DOHH2 (cell line): Measurements from ENCODE around the gene LANCL1.

Source experiments
- H3F3A ChIP-seq: fragments of 200-600 bp; sonication (generic), shearing (Covaris generic); 2 replicates; pipeline ENCODE4 v1.6.0; 2016; ENCODE audit warnings: antibody characterized with exemption, mild to moderate bottlenecking; ENCODE audit not compliant: control insufficient read depth, insufficient read depth
- H3K27ac ChIP-seq: fragments of 200-600 bp; sonication (generic); 2 replicates; pipeline ENCODE4 v1.5.1; 2014; ENCODE audit warnings: low read depth, mild to moderate bottlenecking, low read length, moderate library complexity
- H3K27me3 ChIP-seq: fragments of 200-600 bp; sonication (generic); 2 replicates; pipeline ENCODE4 v1.6.1; 2014; ENCODE audit warnings: mild to moderate bottlenecking, low read length, mixed read lengths; ENCODE audit not compliant: control insufficient read depth
- H3K36me3 ChIP-seq: fragments of 200-600 bp; sonication (generic); 2 replicates; pipeline ENCODE4 v1.6.1; 2014; ENCODE audit warnings: mild to moderate bottlenecking, low read length, moderate library complexity, mixed read lengths; ENCODE audit not compliant: control insufficient read depth
- H3K4me1 ChIP-seq: fragments of 200-600 bp; sonication (generic); 2 replicates; pipeline ENCODE4 v1.6.1; 2014; ENCODE audit warnings: mild to moderate bottlenecking, low read length, mixed read lengths; ENCODE audit not compliant: control insufficient read depth
- H3K4me2 ChIP-seq: fragments of 200-600 bp; sonication (generic); 2 replicates; pipeline ENCODE4 v1.6.0; 2014; ENCODE audit warnings: mild to moderate bottlenecking, low read length, moderate library complexity
- H3K4me3 ChIP-seq: fragments of 200-600 bp; sonication (generic); 2 replicates; pipeline ENCODE4 v1.5.1; 2014; ENCODE audit warnings: mild to moderate bottlenecking, low read length, mixed read lengths
- H3K79me2 ChIP-seq: fragments of 200-600 bp; sonication (generic); 2 replicates; pipeline ENCODE4 v1.6.1; 2014; ENCODE audit warnings: mild to moderate bottlenecking, low read length, mixed read lengths; ENCODE audit not compliant: control insufficient read depth
- H3K9me2 ChIP-seq: fragments of 200-600 bp; sonication (generic); replicated peaks from 2 replicates; pipeline ENCODE4 v1.6.1; 2014; ENCODE audit warnings: mild to moderate bottlenecking, low read length, mixed read lengths; ENCODE audit not compliant: control insufficient read depth
- H3K9me3 ChIP-seq: fragments of 200-600 bp; sonication (generic); 2 replicates; pipeline ENCODE4 v1.6.1; 2014; ENCODE audit warnings: antibody characterized with exemption, low read length, mixed read lengths; ENCODE audit not compliant: control insufficient read depth, insufficient read depth
- H4K20me1 ChIP-seq: fragments of 200-600 bp; sonication (generic); 2 replicates; pipeline ENCODE4 v1.6.0; 2014; ENCODE audit warnings: low read depth, mild to moderate bottlenecking, antibody characterized with exemption, low read length, moderate library complexity; ENCODE audit not compliant: control insufficient read depth, insufficient read depth
- CTCF ChIP-seq: fragments of 200-600 bp; sonication (generic); IDR thresholded peaks from one replicate; pipeline ENCODE4 v1.5.1; 2014; ENCODE audit warnings: antibody characterized with exemption, mild to moderate bottlenecking, low read depth, low read length; ENCODE audit not compliant: poor library complexity, severe bottlenecking
- EZH2phosphoT487 ChIP-seq: fragments of 200-600 bp; sonication (generic); IDR thresholded peaks from 2 replicates; pipeline ENCODE4 v1.6.1; 2017; ENCODE audit warnings: borderline replicate concordance, mild to moderate bottlenecking, antibody characterized with exemption, low read length, moderate library complexity, mixed read lengths

Gene LANCL1

GRCh38 chr2:210392469-210392881 lies 84.1 kb downstream of the LANCL1 start:
- Histone ChIP-seq H3K27me3 (peaks cover 4% of the 10 kb centered on the region; the same call in 1 of the 2 replicates), H3K9me2 (no peaks in the 10 kb centered on the region), H4K20me1 (no peaks in the 10 kb centered on the region), H3K4me1 (no peaks in the 10 kb centered on the region), H3F3A (no peaks in the 10 kb centered on the region), H3K36me3 (no peaks in the 10 kb centered on the region), H3K4me2 (no peak overlapping the region), H3K79me2 (no peaks in the 10 kb centered on the region), H3K9me3 (no peaks in the 10 kb centered on the region), H3K4me3 (no peak overlapping the region), H3K27ac (no peak overlapping the region)
- TF ChIP-seq EZH2phosphoT487 = no peak
- no peak for TF ChIP-seq CTCF

- H3K27ac ChIP-seq = no peak overlapping the region
- H3F3A ChIP-seq = no peaks in the 10 kb centered on the region
- no peak for TF ChIP-seq EZH2phosphoT487
- no peaks in the 10 kb centered on the region for H3K36me3 ChIP-seq
- H3K4me1 ChIP-seq = no peaks in the 10 kb centered on the region
- H3K9me3 ChIP-seq = no peaks in the 10 kb centered on the region
- no peak overlapping the region for H3K4me3 ChIP-seq
- peaks cover 4% of the 10 kb centered on the region; the same call in 1 of the 2 replicates for H3K27me3 ChIP-seq
- no peaks in the 10 kb centered on the region for H3K9me2 ChIP-seq
- H3K79me2 ChIP-seq = no peaks in the 10 kb centered on the region
- no peaks in the 10 kb centered on the region for H4K20me1 ChIP-seq
- H3K4me2 ChIP-seq = no peak overlapping the region
These were observed 86.7 kb downstream of the LANCL1 start for GRCh38 chr2:210389856-210390255.

- TF ChIP-seq CTCF (no peak), EZH2phosphoT487 (no peak)
- Histone ChIP-seq H3K4me3 (no peak overlapping the region), H3K4me1 (no peaks in the 10 kb centered on the region), H3K9me3 (no peaks in the 10 kb centered on the region), H3K27ac (no peak overlapping the region), H4K20me1 (no peaks in the 10 kb centered on the region), H3K79me2 (no peaks in the 10 kb centered on the region), H3K27me3 (peaks cover 4% of the 10 kb centered on the region; the same call in 1 of the 2 replicates), H3K9me2 (no peaks in the 10 kb centered on the region), H3K36me3 (no peaks in the 10 kb centered on the region), H3F3A (no peaks in the 10 kb centered on the region), H3K4me2 (no peak overlapping the region)
These were observed 88.4 kb downstream of the LANCL1 start for GRCh38 chr2:210388148-210388547.

DNA sequence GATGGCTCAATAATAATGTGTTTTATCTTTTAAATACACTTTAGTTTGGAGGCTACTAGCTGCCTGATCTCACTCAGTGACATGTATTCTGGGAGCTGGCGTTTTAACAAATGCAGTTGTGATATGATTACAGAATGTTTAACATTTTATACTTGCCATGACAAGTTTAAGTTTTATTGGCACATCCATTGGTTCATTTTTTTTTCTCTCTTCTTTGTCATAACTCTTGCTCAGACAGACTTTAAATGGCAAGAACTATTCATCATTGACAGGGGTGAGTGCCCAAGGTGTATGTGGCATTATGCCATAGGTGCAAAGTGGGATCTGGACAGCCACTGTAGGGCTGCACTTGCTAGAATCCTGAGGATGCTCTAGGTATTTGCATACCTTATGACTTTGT lies 89.5 kb downstream of the LANCL1 start:
- Histone ChIP-seq H3K9me3 (no peaks in the 10 kb centered on the region), H3K9me2 (no peaks in the 10 kb centered on the region), H3K36me3 (no peaks in the 10 kb centered on the region), H3K4me1 (no peaks in the 10 kb centered on the region), H4K20me1 (no peaks in the 10 kb centered on the region), H3K27ac (no peak overlapping the region), H3K4me2 (no peak overlapping the region), H3K27me3 (peaks cover 4% of the 10 kb centered on the region; the same call in 1 of the 2 replicates), H3K4me3 (no peak overlapping the region), H3K79me2 (no peaks in the 10 kb centered on the region), H3F3A (no peaks in the 10 kb centered on the region)
- TF ChIP-seq EZH2phosphoT487 (no peak), CTCF (no peak)
